ENCODE results near the gene NRG2. TPM values are rescaled to one million over a fixed set of nuclear protein-coding genes. Genes with fewer than 3 reads are reported as not detected.

Gene NRG2
- total and polyA plus RNA-seq, 4 experiments from 2014 or later: 0.11 to 0.17 (median 0.15) TPM; not detected in 1

DNA sequence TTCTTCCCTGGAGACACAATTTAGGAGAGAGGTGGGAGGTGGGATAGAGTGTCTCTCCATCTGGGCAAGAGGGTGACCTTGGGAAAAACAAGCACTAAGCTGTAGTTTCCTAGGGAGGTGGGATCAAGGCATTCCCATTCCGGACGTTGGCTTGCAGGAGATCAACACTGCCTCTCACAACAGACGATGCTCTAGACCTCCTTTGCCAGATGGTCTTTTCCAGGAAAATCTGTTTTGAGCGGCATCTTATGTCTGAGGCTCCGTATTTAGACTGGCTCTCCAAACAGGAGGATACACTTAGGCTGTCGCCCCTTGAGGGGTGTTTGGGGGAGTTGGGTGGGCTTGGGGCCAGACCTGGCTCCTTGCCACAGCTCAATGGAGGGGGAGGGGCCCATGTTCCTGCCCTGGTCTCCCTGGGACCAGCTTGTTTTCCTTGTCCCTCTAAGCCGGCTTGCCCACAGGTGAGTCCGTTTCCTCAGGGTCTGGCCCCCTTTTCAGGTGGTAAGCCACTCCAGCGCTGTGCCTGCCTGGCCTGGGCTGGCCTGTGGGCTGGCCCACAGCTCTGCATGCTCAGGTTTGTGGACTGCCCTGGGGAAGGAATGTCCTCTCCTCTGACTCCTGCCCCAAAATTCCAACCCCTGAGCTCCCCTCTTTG, 245.1 kb downstream of the NRG2 start:
- Mint-ChIP-seq H3K27me3 (peaks cover 49 to 65% of the 10 kb centered on the region in 2 donors), H3K4me1 (peaks cover 3 to 17% (median 9%) of the 10 kb centered on the region in 4 donors), H3K27ac (no peak overlapping the region), H3K9me3 (no peaks in the 10 kb centered on the region), H3K36me3 (no peaks in the 10 kb centered on the region), H3K4me3 (peak overlapping the region in 1 of 8 donors; percentile 47)
- ChIA-PET POLR2A (ENCODE audit: partially characterized antibody) (no interaction called here), CTCF (ENCODE audit: partially characterized antibody) (interaction anchor here (1.0 to 5.4 kb wide), 5 partner anchors 11 to 171 kb away, joined by 3 to 46 read pairs (median 7); no protein-coding TSS in a partner anchor)
- Histone ChIP-seq H3K27ac (ENCODE audit: low read depth, low read length) (no peak overlapping the region), H3K4me3 (ENCODE audit: low read length in 2 of 2) (no peak overlapping the region), H3K4me1 (ENCODE audit: insufficient read depth, low read length) (peaks cover 7% of the 10 kb centered on the region), H3K9me3 (ENCODE audit: control insufficient read depth in 1 of 2, low read length in 2 of 2) (no peaks in the 10 kb centered on the region), H3K36me3 (ENCODE audit: insufficient read depth, low read length) (no peaks in the 10 kb centered on the region), H3K27me3 (ENCODE audit: insufficient read depth, low read length) (peaks cover 38% of the 10 kb centered on the region)
- intact Hi-C loops (cut with micrococcal nuclease): no loop called here
- DNase-seq: no peak

DNA sequence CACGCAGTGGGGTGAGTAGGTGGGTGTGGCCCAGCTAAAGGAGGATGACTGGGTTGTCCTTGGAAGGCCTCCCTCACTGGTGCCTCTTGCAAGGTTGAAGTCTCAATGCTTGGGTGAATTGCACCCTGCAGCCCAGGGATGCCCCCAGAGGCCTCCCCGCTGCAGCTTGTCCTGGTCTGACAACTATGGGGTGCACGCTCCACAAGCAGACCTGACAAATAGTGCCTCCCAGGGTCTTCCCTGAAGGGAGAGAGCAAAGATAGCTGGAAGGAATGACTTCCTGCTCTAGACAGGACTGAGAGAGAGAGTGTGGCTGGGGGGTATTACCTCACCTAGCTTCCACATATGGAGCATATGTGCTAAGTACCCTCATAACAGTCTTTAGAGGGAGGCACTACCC, 245.8 kb downstream of the NRG2 start:
- Histone ChIP-seq H3K27ac (ENCODE audit: low read depth, low read length) (no peak overlapping the region), H3K27me3 (ENCODE audit: insufficient read depth, low read length) (peaks cover 38% of the 10 kb centered on the region), H3K4me1 (ENCODE audit: insufficient read depth, low read length) (peaks cover 7% of the 10 kb centered on the region), H3K9me3 (ENCODE audit: control insufficient read depth in 1 of 2, low read length in 2 of 2) (no peaks in the 10 kb centered on the region), H3K4me3 (ENCODE audit: low read length in 2 of 2) (no peak overlapping the region), H3K36me3 (ENCODE audit: insufficient read depth, low read length) (no peaks in the 10 kb centered on the region)
- Mint-ChIP-seq H3K9me3 (no peaks in the 10 kb centered on the region), H3K4me1 (peaks cover 3 to 17% (median 9%) of the 10 kb centered on the region in 4 donors), H3K27ac (no peak overlapping the region), H3K4me3 (no peak overlapping the region), H3K27me3 (peaks cover 49 to 61% of the 10 kb centered on the region in 2 donors), H3K36me3 (no peaks in the 10 kb centered on the region)
- ChIA-PET POLR2A (ENCODE audit: partially characterized antibody) (no interaction called here), CTCF (ENCODE audit: partially characterized antibody) (interaction anchor here (0.6 to 5.4 kb wide), 4 partner anchors 10 to 167 kb away, joined by 3 to 46 read pairs (median 6); no protein-coding TSS in a partner anchor)
- intact Hi-C loops (cut with micrococcal nuclease): no loop called here
- no peak for DNase-seq

Other genes starting within 250 kb of the NRG2 start
- not detected for gene PSD2, start 247.5 kb downstream of the NRG2 start, total RNA-seq
- gene PSD2, start 247.5 kb downstream of the NRG2 start, polyA plus RNA-seq: not detected
- gene PURA, start 70.8 kb upstream of the NRG2 start, total RNA-seq: 10 to 100 TPM; 31.2 to 36.2 TPM
- gene PURA, start 70.8 kb upstream of the NRG2 start, polyA plus RNA-seq: 1 to 10 TPM; 2.5 to 4.7 TPM
- gene IGIP, start 82.6 kb upstream of the NRG2 start, total RNA-seq: 10 to 100 TPM; 13.7 to 14.9 TPM
- gene IGIP, start 82.6 kb upstream of the NRG2 start, polyA plus RNA-seq: under 1 TPM; 0.27 to 0.78 TPM
- 1 to 10 TPM; 5.0 to 6.3 TPM for gene CYSTM1, start 131.9 kb upstream of the NRG2 start, total RNA-seq
- 10 to 100 TPM; 12.8 to 21.1 TPM for gene CYSTM1, start 131.9 kb upstream of the NRG2 start, polyA plus RNA-seq